Mesothelial cell of epicardium (in vitro differentiated cells): ENCODE measurements around the gene PGAP6. TPM values are rescaled to one million over a fixed set of nuclear protein-coding genes. Genes with fewer than 3 reads are reported as not detected.
A peak's percentile ranks its signal among the peaks of the same experiment; 100 is the strongest.
"Not testable (repeated sequence)": the region's sequence is repeated elsewhere in the genome, so short reads cannot be mapped to it uniquely, and the experiment has no call there.

ENCODE experiments used
- DNase-seq, 2 experiments: peaks; one replicate each; pipeline ENCODE4 v3.0.0; 2021; ENCODE audit warnings: low spot score in 2 of 2; ENCODE audit not compliant: unreplicated experiment in 2 of 2
- H3K27ac Mint-ChIP-seq: 2 replicates; pipeline ENCODE4 v1.8.0; 2021; ENCODE audit warnings: mixed read lengths
- H3K27me3 Mint-ChIP-seq: 2 replicates; pipeline ENCODE4 v1.8.0; 2021; ENCODE audit warnings: low read depth, mixed read lengths
- H3K36me3 Mint-ChIP-seq: 2 replicates; pipeline ENCODE4 v1.8.0; 2021; ENCODE audit warnings: mixed read lengths
- H3K4me1 Mint-ChIP-seq: 2 replicates; pipeline ENCODE4 v1.8.0; 2021; ENCODE audit warnings: mixed read lengths
- H3K4me3 Mint-ChIP-seq: 2 replicates; pipeline ENCODE4 v1.8.0; 2021; ENCODE audit warnings: mild to moderate bottlenecking, moderate library complexity, mixed read lengths
- H3K9me3 Mint-ChIP-seq: 2 replicates; pipeline ENCODE4 v1.8.0; 2021; ENCODE audit warnings: mixed read lengths
- total RNA-seq: library from RNA; stranded (reverse); gene quantifications from 3 replicates; pipeline ENCODE4 v1.2.1, GENCODE V29; 2021
- TF ChIP-seq, protein P1 (sequence below): fragments of 200-600 bp; sonication (generic); IDR thresholded peaks from one replicate; pipeline ENCODE4 v1.5.0; 2021; ENCODE audit warnings: antibody characterized with exemption; ENCODE audit not compliant: unreplicated experiment

PGAP6 gene
- total RNA-seq, 1 donor from 2014 or later = 51.4 TPM

DNA sequence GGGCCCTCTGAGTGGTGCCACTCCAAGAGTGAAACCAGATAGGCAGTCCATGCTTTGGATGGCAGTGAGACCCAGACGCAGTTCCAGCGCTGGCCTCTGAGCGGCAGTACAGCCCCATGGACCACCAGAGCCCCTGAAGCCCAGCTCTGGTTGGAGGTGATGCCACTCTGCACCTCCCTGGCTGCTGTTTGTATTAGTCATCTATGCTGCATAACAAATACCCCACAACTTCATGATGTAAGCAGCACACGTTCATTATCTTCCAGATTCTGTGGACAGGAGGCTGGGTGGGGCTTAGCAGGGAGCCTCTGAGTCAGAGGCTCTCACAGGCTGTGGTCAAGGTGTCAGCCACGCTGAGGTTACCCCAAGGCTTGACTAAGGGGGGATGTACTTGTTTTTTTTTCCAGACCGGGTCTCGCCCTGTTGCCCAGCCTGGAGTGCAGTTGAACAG lies 10.1 kb upstream of the PGAP6 start:
- H3K9me3 Mint-ChIP-seq = no peaks in the 10 kb centered on the region
- H3K4me3 Mint-ChIP-seq = no peak overlapping the region

DNA sequence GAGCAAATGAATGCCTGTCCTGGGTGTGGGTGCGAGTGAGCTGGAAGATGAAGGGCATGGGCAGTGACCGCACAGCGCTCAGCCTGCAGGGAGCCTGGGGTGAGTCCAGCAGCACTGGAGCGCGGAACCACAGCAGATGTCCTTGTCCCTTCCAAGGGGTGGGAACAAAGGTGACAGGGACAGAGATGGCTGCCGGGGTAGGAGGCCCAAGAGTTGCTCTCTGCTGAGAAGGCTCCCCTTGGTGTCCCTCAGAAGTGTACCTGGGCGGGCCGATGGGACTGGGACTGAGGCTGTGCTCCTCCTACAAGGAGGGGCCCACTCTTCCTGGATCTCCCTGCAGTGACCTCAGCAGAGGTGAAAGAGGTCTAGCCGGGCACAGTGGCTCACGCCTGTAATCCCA lies 7.6 kb upstream of the PGAP6 start:
- Mint-ChIP-seq H3K36me3 (peaks cover 3% of the 10 kb centered on the region), H3K4me1 (peaks cover 27% of the 10 kb centered on the region), H3K9me3 (no peaks in the 10 kb centered on the region), H3K4me3 (no peak overlapping the region), H3K27me3 (no peaks in the 10 kb centered on the region), H3K27ac (no peak overlapping the region)
- TF ChIP-seq, protein P1, sequence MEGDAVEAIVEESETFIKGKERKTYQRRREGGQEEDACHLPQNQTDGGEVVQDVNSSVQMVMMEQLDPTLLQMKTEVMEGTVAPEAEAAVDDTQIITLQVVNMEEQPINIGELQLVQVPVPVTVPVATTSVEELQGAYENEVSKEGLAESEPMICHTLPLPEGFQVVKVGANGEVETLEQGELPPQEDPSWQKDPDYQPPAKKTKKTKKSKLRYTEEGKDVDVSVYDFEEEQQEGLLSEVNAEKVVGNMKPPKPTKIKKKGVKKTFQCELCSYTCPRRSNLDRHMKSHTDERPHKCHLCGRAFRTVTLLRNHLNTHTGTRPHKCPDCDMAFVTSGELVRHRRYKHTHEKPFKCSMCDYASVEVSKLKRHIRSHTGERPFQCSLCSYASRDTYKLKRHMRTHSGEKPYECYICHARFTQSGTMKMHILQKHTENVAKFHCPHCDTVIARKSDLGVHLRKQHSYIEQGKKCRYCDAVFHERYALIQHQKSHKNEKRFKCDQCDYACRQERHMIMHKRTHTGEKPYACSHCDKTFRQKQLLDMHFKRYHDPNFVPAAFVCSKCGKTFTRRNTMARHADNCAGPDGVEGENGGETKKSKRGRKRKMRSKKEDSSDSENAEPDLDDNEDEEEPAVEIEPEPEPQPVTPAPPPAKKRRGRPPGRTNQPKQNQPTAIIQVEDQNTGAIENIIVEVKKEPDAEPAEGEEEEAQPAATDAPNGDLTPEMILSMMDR = no peak
- DNase-seq = no peak

More for the DNA sequence above, 10.1 kb upstream of the PGAP6 start:
- TF ChIP-seq, protein P1 = peak; percentile 43
- H3K36me3 Mint-ChIP-seq = peaks cover 3% of the 10 kb centered on the region
- DNase-seq = no peak
- no peaks in the 10 kb centered on the region for H3K27me3 Mint-ChIP-seq
- H3K4me1 Mint-ChIP-seq = peaks cover 31% of the 10 kb centered on the region
- H3K27ac Mint-ChIP-seq = no peak overlapping the region

DNA sequence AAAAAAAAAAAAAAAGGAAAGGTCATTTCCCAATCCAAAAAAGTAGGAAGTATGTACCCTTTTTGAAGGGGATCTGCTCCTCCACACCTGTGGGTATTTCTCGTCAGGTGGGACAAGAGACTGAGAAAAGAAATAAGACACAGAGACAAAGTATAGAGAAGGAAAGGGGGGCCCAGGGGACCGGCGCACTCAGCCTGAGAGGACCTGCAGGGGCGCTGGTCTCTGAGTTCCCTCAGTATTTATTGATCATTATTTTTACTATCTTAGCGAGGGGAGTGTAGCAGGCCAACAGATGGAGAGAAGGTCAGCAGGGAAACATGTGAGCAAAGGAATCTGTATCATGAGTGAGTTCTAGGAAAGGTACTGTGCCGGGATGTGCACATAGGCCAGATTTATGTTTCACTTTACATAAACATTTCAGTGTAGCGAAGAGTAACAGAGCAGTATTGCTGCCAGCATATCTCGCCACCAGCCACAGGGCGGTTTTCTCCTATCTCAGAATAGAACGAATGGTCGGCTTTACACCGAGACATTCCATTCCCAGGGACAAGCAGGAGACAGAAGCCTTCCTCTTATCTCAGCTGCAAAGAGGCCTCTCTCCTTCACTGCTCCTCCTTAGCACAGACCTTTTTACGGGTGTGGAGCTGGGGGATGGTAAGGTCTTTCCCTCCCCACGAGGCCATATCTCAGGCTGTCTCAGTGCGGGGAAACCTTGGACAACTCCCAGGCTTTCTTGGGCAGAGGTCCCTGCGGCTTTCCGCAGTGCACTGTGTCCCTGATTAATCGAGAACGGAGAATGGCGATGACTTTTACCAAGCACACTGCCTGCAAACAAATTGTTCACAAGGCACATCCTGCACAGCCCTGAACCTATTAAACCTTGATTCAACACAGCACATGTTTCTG lies 6.2 kb upstream of the PGAP6 start:
- Mint-ChIP-seq H3K27ac (peak overlapping the region; percentile 95), H3K4me3 (peak overlapping the region; percentile 47), H3K4me1 (peaks cover 36% of the 10 kb centered on the region)
- H3K36me3 Mint-ChIP-seq, H3K27me3 Mint-ChIP-seq, H3K9me3 Mint-ChIP-seq: not testable (repeated sequence)
- peak in 1 of 2 experiments; percentile 20 for DNase-seq

DNA sequence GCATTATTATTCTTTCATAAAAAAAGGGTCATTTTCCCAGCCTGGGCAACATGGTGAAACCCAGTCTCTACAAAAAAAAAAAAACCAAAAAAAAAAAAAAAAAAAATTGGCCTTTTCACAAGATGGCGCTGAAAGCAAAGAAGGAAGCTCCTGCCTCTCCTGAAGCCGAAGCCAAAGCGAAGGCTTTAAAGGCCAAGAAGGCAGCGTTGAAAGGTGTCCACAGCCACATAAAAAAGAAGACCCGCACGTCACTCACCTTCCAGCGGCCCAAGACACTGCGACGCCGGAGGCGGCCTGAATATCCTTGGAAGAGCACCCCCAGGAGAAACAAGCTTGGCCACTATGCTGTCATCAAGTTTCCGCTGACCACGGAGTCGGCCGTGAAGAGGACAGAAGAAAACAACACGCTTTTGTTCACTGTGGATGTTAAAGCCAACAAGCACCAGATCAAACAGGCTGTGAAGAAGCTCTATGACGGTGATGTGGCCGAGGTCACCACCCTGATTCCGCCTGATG lies 4.9 kb upstream of the PGAP6 start:
- TF ChIP-seq, protein P1 = no peak
- no peak for DNase-seq
- Mint-ChIP-seq H3K27ac (peak overlapping the region; percentile 86), H3K9me3 (no peaks in the 10 kb centered on the region), H3K27me3 (no peaks in the 10 kb centered on the region), H3K4me3 (peak overlapping the region; percentile 17), H3K4me1 (peaks cover 44% of the 10 kb centered on the region), H3K36me3 (no peaks in the 10 kb centered on the region)

DNA sequence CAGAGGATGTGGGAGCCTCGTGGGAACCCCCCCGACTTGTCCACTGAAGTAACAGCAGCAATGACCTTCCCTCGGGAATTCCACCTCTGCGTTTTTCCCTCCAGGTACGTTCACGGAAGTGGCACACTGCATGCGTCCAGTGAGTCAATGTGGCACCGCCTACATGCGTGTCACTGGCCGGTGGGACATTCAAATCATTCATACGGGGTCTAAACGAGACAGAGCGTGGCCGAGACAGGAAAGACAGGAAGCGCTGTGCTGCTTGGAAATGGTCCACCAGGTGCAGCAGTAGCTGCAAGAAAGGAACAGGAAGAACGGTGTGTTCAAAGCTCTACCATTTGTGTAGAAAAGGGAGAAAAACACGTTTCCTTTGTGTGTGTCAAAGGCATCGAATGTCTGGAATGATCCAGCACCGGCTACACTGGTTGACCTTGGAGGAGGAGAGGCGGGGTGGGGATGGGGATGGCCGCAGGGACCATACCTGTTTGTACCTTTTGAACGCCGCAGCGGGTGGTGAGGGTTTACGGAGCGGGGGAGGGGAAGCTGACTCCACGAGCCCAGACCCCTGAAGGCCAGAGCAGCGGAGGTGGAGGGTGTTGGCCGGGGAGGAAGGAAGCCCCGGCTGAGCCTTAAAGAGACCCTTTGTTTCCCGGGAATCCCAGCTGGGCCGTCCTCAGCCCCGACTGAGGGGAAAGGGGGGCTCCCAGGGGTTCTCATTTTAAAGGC lies 1.7 kb upstream of the PGAP6 start:
- TF ChIP-seq, protein P1 = no peak
- H3K4me1 Mint-ChIP-seq = peaks cover 43% of the 10 kb centered on the region
- peak overlapping the region; percentile 91 for H3K27ac Mint-ChIP-seq
- no peaks in the 10 kb centered on the region for H3K9me3 Mint-ChIP-seq
- no peaks in the 10 kb centered on the region for H3K36me3 Mint-ChIP-seq
- H3K4me3 Mint-ChIP-seq = peak overlapping the region; percentile 84
- H3K27me3 Mint-ChIP-seq = no peaks in the 10 kb centered on the region
- DNase-seq = peak in 1 of 2 experiments; percentile 19
